Left lung (tissue), 10 donors: ENCODE data around the gene CGB5. TPM values are rescaled to one million over a fixed set of nuclear protein-coding genes. Genes with fewer than 3 reads are reported as not detected.

Experiments used
- ATAC-seq: fragments of 200-7000 bp; cut with Tn5 transposase; one replicate; pipeline ENCODE4 v1.9.1; 2020; ENCODE audit warnings: moderate library complexity
- DNase-seq, 4 donors: peaks; one replicate each; pipeline ENCODE4 v3.0.0-alpha.2; 2013 to 2020
- H3K27ac ChIP-seq, 2 donors: fragments of 200-600 bp; sonication (generic) in 1 of 2; one replicate each; pipeline versions ENCODE4 v1.5.0 to v1.8.0; 2020 to 2021
- H3K27me3 ChIP-seq, 2 donors: fragments of 200-600 bp; sonication (generic) in 1 of 2; one replicate each; pipeline versions ENCODE4 v1.5.0 to v1.8.0; 2020 to 2021
- H3K36me3 ChIP-seq, 2 donors: fragments of 200-600 bp; sonication (generic) in 1 of 2; one replicate each; pipeline versions ENCODE4 v1.5.0 to v1.8.0; 2020 to 2021
- H3K4me1 ChIP-seq, 2 donors: fragments of 200-600 bp; one replicate each; pipeline ENCODE4 v1.8.0; 2021
- H3K4me3 ChIP-seq, 2 donors: fragments of 200-600 bp; sonication (generic) in 1 of 2; one replicate each; pipeline versions ENCODE4 v1.5.0 to v1.8.0; 2020 to 2021; ENCODE audit warnings: mild to moderate bottlenecking in 1 of 2
- H3K9me3 ChIP-seq, 2 donors: fragments of 200-600 bp; sonication (generic) in 1 of 2; one replicate each; pipeline versions ENCODE4 v1.5.0 to v1.8.0; 2020 to 2021
- intact Hi-C, 2 donors: fragments of 100-400 bp; cut with DNase I; formaldehyde crosslinking; loops; one replicate each; pipeline versions ENCODE4 v1.11.2 to v1.14.2; 2022
- polyA plus RNA-seq, 6 donors: library from polyadenylated mRNA; unstranded; fragments of 120-200 nt; gene quantifications; one replicate each; pipeline ENCODE4 v1.2.1, GENCODE V29; 2013; ENCODE audit not compliant: insufficient read length in 6 of 6
- total RNA-seq, 2 donors: library from RNA; stranded (reverse); fragmentation: NEBNext Ultra II Directional; extraction: Animal tissue kit (Norgen Biotek cat#: 25700); gene quantifications; one replicate each; pipeline ENCODE4 v1.2.1, GENCODE V29; 2021
- TF ChIP-seq, protein P1 (sequence below), 2 donors: fragments of 200-600 bp; sonication (generic) in 1 of 2; IDR thresholded peaks; one replicate each; pipeline versions ENCODE4 v1.5.0 to v1.8.0; 2021; ENCODE audit warnings: antibody characterized with exemption in 2 of 2
- donor health status: DM: no; HTN: yes; CAD: no.
- donor health status: DM: no; HTN: no; CAD: no.

The CGB5 gene
- total and polyA plus RNA-seq, 8 donors, result 0.50 TPM; not detected in 7

DNA sequence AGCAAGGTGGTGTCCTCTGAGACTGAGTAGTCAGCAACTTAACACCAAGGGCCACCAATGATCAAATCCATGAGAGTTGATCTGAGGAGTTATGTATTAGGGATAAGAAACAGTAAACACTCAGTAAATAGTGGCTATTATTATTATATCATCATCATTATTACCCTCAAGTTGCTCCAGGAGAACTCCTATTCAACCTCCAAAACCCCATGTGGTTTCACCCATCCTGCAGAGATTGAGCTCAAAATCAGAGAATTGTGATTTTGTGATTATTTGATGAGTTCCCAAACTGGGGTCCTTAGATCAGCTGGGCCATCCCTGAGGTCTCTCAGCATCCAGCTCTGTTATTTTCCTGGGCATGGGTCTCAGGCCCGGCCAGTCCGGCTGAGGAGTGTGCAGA, 17.4 kb downstream of the CGB5 start:
- H3K36me3 ChIP-seq, result no peaks in the 10 kb centered on the region
- H3K27ac ChIP-seq, result no peak overlapping the region
- intact Hi-C loops, result no loop called here
- no peak for ATAC-seq
- no peak overlapping the region for H3K4me3 ChIP-seq
- TF ChIP-seq, protein P1, sequence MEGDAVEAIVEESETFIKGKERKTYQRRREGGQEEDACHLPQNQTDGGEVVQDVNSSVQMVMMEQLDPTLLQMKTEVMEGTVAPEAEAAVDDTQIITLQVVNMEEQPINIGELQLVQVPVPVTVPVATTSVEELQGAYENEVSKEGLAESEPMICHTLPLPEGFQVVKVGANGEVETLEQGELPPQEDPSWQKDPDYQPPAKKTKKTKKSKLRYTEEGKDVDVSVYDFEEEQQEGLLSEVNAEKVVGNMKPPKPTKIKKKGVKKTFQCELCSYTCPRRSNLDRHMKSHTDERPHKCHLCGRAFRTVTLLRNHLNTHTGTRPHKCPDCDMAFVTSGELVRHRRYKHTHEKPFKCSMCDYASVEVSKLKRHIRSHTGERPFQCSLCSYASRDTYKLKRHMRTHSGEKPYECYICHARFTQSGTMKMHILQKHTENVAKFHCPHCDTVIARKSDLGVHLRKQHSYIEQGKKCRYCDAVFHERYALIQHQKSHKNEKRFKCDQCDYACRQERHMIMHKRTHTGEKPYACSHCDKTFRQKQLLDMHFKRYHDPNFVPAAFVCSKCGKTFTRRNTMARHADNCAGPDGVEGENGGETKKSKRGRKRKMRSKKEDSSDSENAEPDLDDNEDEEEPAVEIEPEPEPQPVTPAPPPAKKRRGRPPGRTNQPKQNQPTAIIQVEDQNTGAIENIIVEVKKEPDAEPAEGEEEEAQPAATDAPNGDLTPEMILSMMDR (IDR thresholded peaks at IDR 0.05), result no peak
- DNase-seq, result no peak
- H3K27me3 ChIP-seq, result peaks cover 5 to 100% of the 10 kb centered on the region in 2 donors
- H3K4me1 ChIP-seq, result peaks cover 7 to 20% of the 10 kb centered on the region in 2 donors
- H3K9me3 ChIP-seq, result no peaks in the 10 kb centered on the region

DNA sequence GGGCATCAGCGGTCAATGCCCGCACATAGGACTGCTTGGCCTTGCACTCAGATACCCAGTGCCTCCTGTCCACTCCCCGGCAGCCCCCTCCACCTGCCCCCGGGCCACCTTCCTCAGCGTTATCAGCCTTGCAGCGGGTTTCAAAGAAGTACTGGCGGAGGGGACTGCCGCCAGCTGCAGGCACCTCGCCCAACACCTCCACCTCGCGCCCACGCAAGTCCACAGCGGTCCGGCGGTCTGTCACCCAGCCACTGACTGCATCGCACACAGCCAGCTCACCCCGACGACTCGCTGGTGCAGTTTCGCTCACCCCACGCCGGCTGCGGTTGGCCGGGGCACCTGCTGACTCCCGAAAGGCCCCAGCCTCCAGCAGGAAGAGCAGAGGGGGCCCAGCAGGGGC, 17.8 kb downstream of the CGB5 start:
- Histone ChIP-seq H3K27me3 (peaks cover 5 to 100% of the 10 kb centered on the region in 2 donors), H3K9me3 (no peaks in the 10 kb centered on the region), H3K4me1 (peaks cover 7 to 16% of the 10 kb centered on the region in 2 donors), H3K27ac (no peak overlapping the region), H3K36me3 (no peaks in the 10 kb centered on the region), H3K4me3 (no peak overlapping the region)
- ATAC-seq, result no peak
- intact Hi-C loops, result no loop called here
- TF ChIP-seq, protein P1 (IDR thresholded peaks at IDR 0.05), result no peak
- DNase-seq, result no peak

DNA sequence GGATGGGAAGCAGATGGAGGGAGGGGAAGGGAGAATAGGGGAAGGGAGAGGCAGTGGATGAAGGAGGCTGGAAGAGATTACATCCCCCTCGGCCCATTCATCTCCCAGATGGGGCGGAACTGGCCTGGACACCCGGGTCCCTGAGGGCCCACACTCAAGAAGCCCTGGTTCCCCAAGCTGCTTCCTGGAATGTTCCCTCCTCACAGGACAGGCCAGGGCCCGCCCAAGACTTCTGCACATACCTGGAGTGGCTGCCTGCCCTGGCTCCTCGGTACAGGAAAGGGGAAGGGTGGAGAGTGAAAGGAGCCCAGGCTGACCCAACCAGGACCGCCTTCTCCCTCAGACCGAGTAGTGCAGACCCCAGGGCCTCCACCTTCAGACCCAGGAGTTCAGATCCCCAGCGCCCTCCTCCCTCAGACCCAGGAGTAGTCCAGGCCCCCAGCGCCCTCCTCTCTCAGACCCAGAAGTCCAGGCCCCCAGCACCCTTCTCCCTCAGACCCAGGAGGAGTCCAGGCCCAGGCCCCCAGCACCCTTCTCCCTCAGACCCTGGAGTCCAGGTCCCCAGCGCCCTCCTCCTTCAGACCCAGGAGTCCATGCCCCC, 20.5 kb downstream of the CGB5 start:
- Histone ChIP-seq H3K9me3 (no peaks in the 10 kb centered on the region), H3K4me1 (no peaks in the 10 kb centered on the region), H3K27me3 (peaks cover 5 to 100% of the 10 kb centered on the region in 2 donors), H3K36me3 (no peaks in the 10 kb centered on the region), H3K4me3 (peak overlapping the region; percentile 10 to 14), H3K27ac (no peak overlapping the region)
- intact Hi-C loops, result no loop called here
- ATAC-seq (peak; percentile 88), DNase-seq (no peak)
- TF ChIP-seq, protein P1 (IDR thresholded peaks at IDR 0.05), result no peak

DNA sequence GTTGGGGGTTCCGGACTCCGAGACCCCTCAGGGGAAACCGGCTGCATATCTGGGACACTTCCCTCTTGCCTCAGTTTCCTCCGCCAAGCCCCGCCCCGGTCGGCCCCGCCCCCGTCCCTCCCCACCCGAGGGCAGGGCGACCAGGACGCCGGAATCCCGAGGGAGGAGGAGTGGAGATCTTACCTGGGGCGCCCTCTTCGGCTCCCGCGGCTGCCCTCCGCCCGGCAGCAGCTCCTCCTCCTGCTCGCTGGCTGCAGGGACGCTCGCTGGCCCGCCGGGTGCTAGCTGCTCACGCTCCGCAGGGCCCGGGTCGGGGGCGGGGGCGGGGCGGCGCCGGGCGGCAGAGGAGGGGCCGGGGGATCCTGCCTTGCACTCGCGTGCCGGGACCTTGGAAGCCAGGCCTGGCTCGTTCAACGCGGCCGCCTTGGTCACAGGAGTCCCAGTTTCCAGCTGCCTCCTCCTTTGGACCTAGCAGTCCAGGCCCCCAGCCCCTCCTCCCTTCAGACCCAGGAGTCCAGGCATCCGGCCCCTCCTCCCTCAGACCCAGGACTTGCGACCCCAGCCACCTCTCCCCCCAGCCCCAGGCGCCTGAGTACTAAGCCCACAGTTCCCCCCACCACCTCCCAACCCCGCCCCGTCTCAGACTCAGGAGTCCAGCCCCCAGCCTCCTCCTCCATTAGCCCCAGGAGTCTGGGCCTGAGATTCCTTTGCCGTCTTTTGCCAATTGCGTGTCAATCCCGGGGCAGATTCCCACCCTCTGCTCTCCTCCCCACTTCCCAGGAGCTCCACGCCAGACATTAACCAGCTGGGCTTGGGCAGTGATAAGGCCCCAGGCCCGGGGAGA, 21.3 kb downstream of the CGB5 start, which contains the start of gene NTF4:
Gene NTF4 (minus strand): TSS at position 51 of the 844 bp plus-strand sequence. CDS start 2,821 bp downstream, outside the sequence.
- H3K9me3 ChIP-seq, result no peaks in the 10 kb centered on the region
- peak in 2 of 4 donors; percentile 48 to 52 for DNase-seq
- peak; percentile 92 for ATAC-seq
- H3K27me3 ChIP-seq, result peaks cover 5 to 99% of the 10 kb centered on the region in 2 donors
- H3K4me1 ChIP-seq, result no peaks in the 10 kb centered on the region
- H3K27ac ChIP-seq, result no peak within 1 kb of the TSS
- H3K4me3 ChIP-seq, result peak within 1 kb of the TSS; percentile 10 to 14
- TF ChIP-seq, protein P1 (IDR thresholded peaks at IDR 0.05), result no peak
- intact Hi-C loops, result no loop called here
- H3K36me3 ChIP-seq, result no peaks in the 10 kb centered on the region

DNA sequence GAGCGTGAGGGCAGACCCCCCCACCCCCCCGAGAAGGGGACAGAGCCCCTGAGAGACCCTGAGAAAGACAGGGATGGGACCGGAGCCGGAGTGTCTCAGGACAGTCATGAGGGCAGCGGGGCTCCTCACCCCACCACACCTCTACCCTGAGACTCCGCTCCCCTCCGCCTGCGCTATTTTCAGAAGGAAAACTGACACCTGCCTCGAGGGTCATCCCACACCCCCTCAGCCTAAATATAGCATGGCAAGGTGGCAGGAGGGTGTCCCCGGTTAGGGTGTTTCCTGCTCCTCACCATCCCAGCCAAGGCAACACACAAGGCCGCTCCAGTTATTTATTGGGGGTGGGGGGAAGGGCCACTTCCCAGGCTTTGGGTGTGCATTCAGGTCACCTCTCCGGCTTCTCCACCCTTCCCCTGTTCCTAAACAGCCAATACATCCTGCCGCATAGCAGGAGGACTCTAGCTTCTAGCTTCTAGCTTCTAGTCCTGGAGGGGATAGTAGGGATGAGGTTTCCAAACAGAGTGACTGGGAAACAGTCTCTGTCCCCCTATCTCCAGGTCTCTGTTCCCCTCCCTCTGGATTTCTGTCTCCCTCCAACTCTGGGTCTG, 22.4 kb downstream of the CGB5 start:
- ATAC-seq, result no peak
- H3K9me3 ChIP-seq, result no peaks in the 10 kb centered on the region
- H3K36me3 ChIP-seq, result no peaks in the 10 kb centered on the region
- DNase-seq, result no peak
- no peak overlapping the region for H3K27ac ChIP-seq
- peaks cover 5 to 99% of the 10 kb centered on the region in 2 donors for H3K27me3 ChIP-seq
- no peak overlapping the region for H3K4me3 ChIP-seq
- no peaks in the 10 kb centered on the region for H3K4me1 ChIP-seq
- TF ChIP-seq, protein P1 (IDR thresholded peaks at IDR 0.05), result no peak
- intact Hi-C loops, result no loop called here
